Fibroblast of skin of back (primary cell): Measurements from ENCODE around the gene ABCD1.

ENCODE experiments used
- DNase-seq: peaks from one replicate; pipeline ENCODE4 v3.0.0-alpha.2; 2013

Gene ABCD1

DNA sequence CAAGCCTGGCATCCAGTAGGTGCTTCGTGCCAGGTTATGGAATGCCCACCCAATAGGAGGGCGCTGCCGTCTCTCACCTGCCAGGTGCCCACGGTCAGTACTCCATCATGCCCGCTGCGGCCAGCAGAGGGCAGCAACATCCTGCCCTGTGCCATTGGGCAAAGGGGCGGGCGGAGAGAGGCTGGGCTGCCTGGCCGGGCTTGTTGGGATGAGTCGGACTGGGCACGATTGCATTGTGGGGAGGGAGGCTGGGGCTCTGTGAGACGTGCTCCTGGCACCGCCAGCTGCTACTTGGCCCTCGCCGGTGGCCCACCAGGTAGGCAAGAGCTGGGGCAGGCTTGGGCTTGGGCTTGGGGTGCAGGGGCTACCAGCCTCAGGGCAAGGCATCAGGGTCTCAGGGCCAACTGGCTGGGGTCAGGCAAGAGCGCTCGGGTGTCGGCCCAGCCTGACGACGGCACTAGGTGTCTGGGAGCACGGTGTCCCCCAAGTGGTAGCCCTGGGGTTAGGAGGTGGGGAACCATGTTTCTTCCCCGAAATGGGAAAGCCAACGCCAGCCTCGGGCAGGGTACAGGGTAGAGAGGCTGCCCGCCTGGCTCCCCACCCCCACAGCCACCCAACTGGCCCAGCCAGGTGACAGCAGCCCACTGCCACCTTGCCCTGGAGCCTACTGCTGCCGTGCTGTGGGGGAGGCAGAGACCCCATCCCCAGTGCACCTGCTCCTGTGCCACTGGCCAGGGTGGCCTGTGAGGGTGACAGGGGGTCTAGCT is 39.5 kb downstream of the ABCD1 start, which contains the start of gene PLXNB3:
PLXNB3 (plus strand) TSS at position 261 of the 767 bp plus-strand sequence. CDS start 1,287 bp downstream, outside the sequence.
- DNase-seq, result peak; percentile 74

DNA sequence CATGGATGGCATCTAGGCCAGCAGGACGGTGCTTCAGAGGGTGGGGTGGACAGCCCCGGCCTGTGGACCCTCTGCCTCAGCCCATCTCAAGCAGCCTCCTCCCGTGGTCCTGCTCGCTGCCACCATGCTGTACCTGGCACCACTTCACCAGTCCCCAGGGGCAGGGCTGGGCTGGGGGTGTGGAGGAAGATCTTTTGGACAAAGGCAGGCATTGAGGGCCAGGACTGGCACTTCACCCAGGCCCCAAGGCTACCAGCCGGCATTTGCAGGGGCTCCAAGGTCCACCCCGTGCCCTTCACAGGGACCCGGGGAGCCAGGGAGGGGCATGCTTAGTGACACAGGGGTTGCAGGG is 40.1 kb downstream of the ABCD1 start:
- DNase-seq, result no peak

DNA sequence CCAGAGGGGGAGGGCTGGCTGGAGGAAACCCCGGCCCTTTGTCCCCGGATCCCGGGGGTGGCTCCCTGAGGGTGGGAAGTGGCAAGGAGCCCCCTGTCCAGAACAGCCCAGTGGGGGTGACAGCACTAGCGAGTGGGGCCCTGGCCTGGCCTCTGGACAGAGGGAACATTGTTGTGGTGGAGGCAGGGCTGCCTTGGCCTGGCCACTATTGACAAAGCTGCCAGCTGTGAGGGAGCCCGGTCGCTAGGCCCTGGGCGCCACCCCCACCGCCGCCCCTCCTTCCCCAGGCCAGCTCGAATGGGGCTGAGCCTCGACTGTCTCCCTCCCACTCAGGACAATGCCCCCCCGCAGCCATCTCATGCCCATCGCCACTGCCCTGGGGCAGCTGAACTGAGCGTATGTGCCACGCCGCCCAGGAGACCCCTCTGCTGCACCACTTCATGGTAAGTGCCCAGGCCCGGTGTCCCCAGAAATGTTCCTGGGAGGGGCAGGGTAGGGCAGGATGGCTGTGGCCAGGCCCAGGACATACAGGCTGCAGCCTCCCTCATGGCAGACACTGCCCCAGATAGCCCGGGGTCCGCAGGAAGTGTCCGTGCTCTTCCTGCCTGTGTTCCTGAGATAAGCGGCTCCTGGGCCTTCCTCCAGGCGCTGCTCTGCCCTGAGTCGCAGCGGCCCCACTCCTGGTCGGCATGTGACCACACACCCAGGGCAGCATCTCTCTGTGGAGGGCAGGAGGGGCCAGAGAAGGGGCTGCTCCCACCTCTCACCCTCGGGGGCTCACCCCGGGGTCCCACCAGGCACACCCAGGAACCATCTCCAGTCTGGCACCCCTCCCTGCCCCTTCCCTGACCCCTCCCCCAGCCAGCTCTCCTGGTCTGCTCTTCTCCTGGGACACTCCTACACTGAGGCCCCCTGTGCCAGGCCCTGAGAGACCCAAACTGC is 40.8 kb downstream of the ABCD1 start:
- DNase-seq, result no peak

DNA sequence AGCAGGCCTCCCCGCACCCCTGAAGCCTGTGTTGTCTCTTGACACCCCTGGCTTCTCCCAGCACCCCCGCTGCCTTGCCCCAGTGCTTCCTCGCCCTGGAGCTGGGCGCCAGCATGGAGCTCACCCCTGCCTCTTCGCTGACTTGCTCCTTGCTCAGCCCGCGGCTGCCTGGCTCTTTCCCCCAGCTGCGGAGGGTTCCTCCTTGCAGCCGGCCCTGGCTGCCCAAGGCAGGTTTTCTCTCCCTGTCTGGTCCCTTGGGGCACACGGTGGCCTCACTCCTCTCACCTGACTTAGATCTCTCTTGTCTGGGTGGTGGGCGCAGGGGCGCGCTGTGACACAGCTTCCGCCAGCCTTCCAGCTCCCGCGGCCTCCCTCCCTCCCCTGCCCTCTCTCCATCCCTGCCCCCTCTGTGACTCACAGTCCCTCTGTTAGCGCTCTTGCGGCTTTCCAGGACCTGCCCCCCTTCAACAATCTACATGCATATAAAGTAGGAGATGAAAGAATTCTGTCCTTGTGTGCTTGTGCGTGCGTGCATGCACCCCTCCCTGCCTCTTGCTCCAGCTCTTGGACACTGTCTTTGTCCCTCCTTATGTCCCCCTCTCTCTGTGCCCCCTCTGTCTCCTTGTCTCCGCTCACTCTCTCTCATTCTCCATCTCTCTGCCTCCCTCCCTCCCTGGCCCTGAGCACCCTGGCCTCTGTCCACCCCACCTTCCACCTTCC is 41.6 kb downstream of the ABCD1 start:
- peak; percentile 75 for DNase-seq

DNA sequence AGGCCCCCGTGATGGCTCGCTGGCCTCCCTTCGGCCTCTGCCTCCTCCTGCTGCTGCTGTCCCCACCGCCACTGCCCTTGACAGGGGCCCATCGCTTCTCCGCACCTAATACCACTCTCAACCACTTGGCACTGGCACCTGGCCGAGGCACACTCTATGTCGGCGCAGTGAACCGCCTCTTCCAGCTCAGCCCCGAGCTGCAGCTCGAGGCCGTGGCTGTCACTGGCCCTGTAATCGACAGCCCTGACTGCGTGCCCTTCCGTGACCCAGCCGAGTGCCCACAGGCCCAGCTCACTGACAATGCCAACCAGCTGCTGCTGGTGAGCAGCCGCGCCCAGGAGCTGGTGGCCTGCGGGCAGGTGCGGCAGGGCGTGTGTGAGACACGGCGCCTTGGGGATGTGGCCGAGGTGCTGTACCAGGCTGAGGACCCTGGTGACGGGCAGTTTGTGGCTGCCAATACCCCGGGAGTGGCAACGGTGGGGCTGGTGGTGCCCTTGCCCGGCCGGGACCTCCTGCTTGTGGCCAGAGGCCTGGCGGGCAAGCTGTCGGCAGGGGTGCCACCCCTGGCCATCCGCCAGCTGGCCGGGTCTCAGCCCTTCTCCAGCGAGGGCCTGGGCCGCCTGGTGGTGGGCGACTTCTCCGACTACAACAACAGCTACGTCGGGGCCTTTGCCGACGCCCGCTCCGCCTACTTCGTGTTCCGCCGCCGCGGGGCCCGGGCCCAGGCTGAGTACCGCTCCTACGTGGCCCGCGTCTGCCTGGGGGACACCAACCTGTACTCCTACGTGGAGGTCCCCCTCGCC is 42.4 kb downstream of the ABCD1 start:
- no peak for DNase-seq

DNA sequence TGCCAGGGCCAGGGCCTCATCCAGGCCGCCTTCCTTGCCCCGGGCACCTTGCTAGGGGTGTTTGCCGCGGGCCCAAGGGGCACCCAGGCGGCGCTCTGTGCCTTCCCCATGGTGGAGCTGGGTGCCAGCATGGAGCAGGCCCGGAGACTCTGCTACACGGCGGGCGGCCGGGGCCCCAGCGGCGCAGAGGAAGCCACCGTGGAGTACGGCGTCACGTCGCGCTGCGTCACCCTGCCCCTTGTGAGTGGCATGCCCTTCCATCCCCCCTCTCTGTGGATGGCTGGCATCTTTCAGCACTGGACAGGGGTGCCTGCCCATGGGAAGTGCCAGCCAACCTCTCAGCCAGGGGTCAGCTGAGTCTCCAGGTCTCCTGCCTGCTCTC is 43.0 kb downstream of the ABCD1 start:
- no peak for DNase-seq

DNA sequence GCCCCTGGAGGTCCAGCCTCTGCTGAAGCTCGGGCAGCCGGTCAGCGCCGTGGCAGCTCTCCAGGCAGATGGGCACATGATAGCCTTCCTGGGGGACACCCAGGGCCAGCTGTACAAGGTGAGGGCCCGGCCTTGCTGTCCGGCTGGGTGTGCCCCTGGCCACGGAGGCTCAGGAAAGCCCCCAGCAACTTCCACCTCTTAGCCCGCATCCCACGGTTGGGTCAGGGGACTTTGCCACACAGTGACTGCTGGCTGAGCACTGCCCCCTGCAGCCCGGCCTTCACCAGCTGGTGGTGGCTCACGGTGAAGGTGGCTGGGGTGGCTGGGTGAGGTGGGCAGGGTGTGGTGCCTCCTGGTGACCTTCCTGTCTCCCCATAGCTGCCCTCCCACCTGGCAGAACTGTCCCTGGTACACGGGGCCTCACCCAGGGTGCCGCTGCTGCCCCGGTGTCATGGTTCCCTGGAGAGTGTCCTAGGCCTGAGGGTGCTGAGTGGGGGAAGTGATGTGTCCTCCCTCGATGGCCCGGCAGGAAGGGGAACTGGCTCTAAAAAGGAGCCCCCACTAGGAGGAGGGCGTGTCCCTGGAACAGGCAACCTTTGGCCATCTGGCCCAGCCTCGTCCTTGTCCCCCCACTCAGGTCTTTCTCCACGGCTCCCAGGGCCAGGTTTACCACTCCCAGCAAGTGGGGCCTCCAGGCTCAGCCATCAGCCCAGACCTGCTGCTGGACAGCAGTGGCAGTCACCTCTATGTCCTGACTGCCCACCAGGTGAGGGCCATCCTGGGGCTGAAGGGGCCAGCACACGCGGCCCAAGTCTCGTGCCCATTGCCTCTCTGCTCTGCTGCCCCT is 43.9 kb downstream of the ABCD1 start:
- no peak for DNase-seq

DNA sequence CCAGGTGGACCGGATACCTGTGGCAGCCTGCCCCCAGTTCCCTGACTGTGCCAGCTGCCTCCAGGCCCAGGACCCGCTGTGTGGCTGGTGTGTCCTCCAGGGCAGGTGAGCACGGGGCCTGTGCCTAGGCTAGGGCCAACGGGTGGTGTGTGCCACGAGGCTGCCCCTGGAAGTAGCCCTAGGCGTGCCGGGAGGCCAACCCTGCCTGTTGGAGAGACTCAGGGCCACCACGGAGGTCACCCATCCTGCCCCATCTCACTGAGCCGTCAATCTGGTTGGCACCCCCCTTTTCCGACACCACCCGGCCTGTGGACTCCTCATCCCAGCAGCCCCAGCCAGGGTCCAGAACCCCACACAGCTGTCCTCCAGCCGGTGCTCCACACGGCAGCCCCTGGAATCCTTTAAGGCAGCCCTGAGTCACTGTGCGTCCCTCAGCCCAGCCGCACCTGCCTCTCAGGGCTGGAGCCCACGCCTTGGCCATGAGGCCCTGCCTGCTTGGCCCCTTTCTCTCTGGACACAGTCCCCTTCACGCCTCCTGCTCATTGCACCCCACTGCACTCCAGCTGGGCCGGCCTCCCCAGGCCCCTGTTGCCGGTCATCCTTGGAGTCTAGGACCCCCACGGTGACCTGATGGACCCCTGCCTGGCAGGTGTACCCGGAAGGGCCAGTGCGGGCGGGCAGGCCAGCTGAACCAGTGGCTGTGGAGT is 44.7 kb downstream of the ABCD1 start:
- no peak for DNase-seq

DNA sequence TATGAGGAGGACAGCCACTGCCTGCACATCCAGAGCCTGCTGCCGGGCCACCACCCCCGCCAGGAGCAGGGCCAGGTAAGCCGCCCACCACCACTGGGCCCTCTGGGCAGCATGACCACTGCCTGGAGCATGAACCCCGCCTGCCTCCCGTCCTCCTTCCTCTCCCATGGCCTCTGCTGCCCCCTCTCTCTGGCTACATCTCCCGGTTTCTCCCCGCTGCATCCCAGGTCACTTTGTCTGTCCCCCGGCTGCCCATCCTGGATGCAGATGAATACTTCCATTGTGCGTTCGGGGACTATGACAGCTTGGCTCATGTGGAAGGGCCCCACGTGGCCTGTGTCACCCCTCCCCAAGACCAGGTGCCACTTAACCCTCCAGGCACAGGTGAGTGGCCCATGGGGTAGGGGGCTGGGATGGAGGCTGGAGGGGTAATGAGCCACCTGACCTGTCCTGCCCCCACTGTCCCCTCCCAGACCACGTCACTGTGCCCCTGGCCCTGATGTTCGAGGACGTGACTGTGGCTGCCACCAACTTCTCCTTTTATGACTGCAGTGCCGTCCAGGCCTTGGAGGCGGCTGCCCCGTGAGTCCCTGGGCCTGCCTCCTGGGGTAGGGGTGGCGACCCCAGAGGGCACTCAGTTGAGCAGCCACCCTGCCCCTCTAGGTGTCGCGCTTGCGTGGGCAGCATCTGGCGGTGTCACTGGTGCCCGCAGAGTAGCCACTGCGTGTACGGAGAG is 45.4 kb downstream of the ABCD1 start:
- DNase-seq, result no peak

DNA sequence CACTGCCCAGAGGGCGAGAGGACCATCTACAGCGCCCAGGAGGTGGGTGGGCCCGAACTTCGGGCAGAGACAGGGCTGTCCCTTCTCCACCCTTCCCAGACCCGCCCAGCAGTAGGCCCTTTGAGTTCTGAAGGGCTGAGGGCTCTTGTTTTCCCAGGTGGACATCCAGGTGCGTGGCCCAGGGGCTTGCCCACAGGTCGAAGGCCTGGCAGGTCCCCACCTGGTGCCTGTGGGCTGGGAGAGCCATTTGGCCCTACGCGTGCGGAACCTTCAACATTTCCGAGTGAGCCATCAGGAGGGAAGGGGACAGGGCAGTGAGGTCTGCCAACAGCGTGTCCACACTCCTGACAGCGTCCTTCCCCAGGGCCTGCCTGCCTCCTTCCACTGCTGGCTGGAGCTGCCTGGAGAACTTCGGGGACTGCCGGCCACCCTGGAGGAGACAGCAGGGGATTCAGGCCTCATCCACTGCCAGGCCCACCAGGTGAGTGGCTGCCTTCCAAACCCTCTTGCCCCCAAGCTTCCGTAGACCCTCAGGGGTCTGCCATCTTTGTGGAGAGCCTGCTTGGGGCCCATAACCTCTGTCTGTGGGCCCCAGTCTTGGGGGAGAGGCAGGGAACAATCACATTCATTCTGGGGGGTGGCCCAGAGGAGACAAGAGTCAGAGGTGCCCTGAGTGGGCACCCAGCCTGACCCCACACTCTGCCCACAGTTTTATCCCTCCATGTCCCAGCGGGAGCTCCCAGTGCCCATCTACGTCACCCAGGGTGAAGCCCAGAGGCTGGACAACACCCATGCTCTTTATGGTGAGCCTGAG is 46.2 kb downstream of the ABCD1 start:
- DNase-seq, result no peak

DNA sequence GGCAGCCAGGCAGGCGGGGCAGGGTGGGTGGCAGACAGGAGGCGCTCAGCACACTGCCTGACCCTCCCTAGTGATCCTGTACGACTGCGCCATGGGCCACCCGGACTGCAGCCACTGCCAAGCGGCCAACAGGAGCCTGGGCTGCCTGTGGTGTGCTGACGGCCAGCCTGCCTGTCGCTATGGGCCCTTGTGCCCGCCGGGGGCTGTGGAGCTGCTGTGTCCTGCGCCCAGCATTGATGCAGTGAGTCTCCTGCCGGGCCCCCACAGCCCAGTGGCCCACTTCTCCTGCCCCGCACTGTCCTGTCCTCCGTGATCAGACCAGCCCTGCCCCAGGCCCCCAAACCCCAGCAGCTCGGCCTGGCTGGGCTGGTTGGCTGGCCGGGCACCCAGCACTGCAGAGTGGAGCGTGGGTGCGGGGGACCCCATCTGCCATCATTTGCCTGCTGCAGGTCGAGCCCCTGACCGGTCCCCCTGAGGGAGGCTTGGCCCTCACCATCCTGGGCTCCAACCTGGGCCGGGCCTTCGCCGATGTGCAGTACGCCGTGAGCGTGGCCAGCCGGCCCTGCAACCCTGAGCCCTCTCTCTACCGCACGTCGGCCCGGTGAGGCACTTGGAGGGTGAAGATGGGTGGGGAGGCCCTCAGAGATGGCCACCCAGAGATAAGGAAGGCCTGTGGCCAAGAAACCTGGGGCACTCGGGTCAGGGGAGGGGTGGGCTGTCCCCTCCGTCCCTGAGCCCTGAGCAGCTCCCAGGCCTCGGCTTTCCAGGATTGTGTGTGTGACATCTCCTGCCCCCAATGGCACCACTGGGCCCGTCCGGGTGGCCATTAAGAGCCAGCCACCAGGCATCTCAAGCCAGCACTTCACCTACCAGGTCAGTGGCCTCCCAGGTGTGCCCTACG is 47.0 kb downstream of the ABCD1 start:
- DNase-seq, result no peak

DNA sequence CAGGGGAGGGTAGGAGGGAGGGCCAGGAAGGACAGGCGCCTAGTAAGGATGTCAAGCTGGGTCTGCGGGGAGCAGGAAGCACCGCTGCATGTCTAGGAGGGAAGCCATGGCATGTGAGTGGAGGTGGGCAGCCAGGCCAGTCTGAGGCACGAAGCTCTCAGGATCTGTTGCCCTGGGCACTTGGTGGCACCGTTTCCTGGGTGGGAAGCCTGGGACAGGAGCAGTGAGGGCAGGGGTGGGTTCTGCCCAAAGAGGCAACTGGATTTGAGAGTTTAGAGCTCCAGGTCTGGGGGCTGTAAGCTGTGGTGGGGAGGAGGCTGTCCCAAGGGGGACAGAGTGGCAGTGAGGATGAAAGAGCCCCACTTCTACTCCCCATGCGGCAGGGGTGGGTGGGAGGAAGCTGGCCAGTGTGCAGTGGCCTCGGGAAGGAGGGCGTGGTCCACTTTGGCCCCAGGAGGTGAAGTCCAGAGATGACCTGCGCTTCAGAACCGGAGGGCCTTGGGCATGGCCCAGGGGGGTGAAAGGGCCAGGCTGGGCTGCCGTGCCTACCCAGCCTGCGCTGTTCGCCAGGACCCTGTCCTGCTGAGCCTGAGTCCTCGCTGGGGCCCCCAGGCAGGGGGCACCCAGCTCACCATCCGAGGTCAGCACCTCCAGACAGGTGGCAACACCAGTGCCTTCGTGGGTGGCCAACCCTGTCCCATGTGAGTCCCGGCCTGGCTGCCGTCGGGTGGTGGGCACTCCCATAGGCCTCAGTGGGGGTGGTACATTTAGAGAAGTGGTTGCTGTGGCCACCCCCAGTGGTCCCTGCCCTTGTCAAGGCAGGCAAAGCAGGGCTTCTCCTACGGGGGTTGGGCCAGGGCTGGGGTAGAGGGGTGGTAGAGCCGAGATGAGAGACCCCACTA is 47.9 kb downstream of the ABCD1 start:
- DNase-seq, result no peak

DNA sequence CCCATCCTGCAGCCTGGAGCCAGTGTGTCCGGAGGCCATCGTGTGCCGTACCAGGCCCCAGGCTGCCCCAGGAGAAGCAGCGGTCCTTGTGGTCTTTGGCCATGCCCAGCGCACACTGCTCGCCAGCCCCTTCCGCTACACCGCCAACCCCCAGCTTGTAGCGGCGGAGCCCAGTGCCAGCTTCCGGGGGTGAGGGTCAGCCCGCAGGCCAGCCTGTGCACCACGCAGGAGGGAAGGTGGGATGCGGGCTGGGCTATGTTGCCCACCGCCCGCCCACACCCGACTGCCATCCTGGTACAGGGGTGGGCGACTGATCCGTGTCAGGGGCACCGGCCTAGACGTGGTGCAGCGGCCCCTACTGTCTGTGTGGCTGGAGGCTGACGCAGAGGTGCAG is 48.6 kb downstream of the ABCD1 start:
- no peak for DNase-seq

DNA sequence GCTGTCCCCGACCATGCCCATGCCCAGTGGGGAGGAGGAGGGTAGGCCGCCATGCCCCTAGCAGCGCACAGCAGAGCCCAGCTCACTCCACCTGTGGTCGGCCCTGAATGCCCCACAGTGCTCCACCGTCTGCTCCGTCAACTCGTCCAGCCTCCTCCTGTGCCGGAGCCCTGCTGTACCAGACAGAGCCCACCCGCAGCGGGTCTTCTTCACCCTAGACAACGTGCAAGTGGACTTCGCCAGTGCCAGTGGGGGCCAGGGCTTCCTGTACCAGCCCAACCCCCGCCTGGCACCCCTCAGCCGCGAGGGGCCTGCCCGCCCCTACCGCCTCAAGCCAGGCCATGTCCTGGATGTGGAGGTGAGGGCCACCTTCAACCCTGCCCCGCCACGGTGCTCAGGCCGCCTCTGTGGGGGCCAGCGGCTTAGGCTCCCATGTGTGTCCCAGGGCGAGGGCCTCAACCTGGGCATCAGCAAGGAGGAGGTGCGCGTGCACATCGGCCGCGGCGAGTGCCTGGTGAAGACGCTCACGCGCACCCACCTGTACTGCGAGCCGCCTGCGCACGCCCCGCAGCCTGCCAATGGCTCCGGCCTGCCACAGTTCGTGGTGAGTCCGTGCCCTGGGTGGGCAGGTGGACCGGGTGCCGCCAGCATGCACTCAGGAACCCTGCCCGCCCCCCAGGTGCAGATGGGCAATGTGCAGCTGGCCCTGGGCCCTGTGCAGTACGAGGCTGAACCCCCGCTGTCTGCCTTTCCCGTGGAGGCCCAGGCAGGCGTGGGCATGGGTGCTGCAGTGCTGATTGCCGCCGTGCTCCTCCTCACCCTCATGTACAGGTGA is 49.3 kb downstream of the ABCD1 start:
- DNase-seq, result no peak

DNA sequence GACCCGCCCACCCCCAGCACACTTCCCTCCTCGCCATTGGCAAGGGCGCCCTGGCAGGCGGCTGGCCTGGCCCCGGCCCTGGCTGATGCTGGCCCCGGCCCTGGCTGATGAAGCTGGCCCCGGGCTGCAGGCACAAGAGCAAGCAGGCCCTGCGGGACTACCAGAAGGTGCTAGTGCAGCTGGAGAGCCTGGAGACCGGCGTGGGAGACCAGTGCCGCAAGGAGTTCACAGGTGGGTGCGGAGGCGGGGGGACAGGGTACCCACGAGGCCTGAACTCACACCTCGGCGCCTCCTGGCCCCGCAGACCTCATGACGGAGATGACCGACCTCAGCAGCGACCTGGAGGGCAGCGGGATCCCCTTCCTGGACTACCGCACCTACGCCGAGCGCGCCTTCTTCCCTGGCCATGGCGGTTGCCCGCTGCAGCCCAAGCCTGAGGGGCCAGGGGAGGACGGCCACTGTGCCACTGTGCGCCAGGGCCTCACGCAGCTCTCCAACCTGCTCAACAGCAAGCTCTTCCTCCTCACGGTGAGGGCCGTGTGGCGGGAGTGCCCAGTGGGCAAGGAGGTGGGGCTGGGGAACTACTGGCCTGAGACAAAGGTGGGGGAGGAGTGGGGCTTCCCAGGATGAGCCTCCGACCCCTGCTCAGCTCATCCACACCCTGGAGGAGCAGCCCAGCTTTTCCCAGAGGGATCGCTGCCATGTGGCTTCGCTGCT is 50.1 kb downstream of the ABCD1 start:
- DNase-seq, result no peak
